Nephron progenitor cell (in vitro differentiated cells): ENCODE results near the gene ERBB4.

Experiments used
- DNase-seq: peaks from one replicate; pipeline ENCODE4 v3.0.0; 2021
- H3K27ac Mint-ChIP-seq: 2 replicates; pipeline ENCODE4 v1.8.0; 2021; ENCODE audit warnings: mild to moderate bottlenecking, moderate library complexity, mixed read lengths
- H3K27me3 Mint-ChIP-seq: 2 replicates; pipeline ENCODE4 v1.8.0; 2021; ENCODE audit warnings: mild to moderate bottlenecking, low read depth, mixed read lengths; ENCODE audit not compliant: poor library complexity
- H3K36me3 Mint-ChIP-seq: 2 replicates; pipeline ENCODE4 v1.8.0; 2021; ENCODE audit warnings: low read depth, mixed read lengths
- H3K4me1 Mint-ChIP-seq: 2 replicates; pipeline ENCODE4 v1.8.0; 2021; ENCODE audit warnings: mixed read lengths
- H3K4me3 Mint-ChIP-seq: 2 replicates; pipeline ENCODE4 v1.8.0; 2021; ENCODE audit warnings: mild to moderate bottlenecking, moderate library complexity, mixed read lengths
- H3K9me3 Mint-ChIP-seq: 2 replicates; pipeline ENCODE4 v1.8.0; 2021; ENCODE audit warnings: mild to moderate bottlenecking, moderate library complexity, mixed read lengths
- TF ChIP-seq, protein P1 (sequence below): fragments of 200-600 bp; sonication (generic); IDR thresholded peaks from 2 replicates; pipeline ENCODE4 v1.5.0; 2021; ENCODE audit warnings: antibody characterized with exemption

Gene ERBB4

GRCh38 chr2:212176151-212176550, 362.5 kb downstream of the ERBB4 start:
- peaks cover 10% of the 10 kb centered on the region for H3K9me3 Mint-ChIP-seq
- H3K27me3 Mint-ChIP-seq = no peaks in the 10 kb centered on the region
- no peaks in the 10 kb centered on the region for H3K4me1 Mint-ChIP-seq
- no peak for DNase-seq
- no peaks in the 10 kb centered on the region for H3K36me3 Mint-ChIP-seq
- no peak overlapping the region for H3K4me3 Mint-ChIP-seq
- H3K27ac Mint-ChIP-seq = no peak overlapping the region
- TF ChIP-seq, protein P1, sequence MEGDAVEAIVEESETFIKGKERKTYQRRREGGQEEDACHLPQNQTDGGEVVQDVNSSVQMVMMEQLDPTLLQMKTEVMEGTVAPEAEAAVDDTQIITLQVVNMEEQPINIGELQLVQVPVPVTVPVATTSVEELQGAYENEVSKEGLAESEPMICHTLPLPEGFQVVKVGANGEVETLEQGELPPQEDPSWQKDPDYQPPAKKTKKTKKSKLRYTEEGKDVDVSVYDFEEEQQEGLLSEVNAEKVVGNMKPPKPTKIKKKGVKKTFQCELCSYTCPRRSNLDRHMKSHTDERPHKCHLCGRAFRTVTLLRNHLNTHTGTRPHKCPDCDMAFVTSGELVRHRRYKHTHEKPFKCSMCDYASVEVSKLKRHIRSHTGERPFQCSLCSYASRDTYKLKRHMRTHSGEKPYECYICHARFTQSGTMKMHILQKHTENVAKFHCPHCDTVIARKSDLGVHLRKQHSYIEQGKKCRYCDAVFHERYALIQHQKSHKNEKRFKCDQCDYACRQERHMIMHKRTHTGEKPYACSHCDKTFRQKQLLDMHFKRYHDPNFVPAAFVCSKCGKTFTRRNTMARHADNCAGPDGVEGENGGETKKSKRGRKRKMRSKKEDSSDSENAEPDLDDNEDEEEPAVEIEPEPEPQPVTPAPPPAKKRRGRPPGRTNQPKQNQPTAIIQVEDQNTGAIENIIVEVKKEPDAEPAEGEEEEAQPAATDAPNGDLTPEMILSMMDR = no peak

- H3K9me3 Mint-ChIP-seq = peaks cover 21% of the 10 kb centered on the region
- no peak overlapping the region for H3K27ac Mint-ChIP-seq
- no peaks in the 10 kb centered on the region for H3K27me3 Mint-ChIP-seq
- TF ChIP-seq, protein P1 = no peak
- no peak overlapping the region for H3K4me3 Mint-ChIP-seq
- no peak for DNase-seq
- no peaks in the 10 kb centered on the region for H3K4me1 Mint-ChIP-seq
- no peaks in the 10 kb centered on the region for H3K36me3 Mint-ChIP-seq
Measured at GRCh38 chr2:212173756-212174510, 364.7 kb downstream of the ERBB4 start.

DNA sequence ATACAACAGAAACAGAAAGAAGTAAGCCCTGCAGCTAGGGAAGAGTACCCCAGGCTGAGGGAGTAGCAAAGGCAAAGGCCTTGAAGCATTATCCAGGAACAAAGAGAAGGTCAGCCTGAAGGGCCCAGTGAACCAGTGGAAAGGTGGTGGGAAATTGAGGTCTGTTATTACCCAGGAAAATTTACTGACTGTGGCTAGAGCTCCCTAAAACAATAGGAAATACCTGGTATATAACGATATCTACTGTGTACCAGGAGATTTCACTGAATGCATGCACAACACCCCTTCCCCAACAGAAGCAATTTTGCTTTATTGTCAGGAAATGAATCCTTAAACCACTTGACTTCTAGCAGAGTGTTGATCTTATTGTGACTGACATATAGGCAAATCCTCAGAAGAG, 365.3 kb downstream of the ERBB4 start:
- no peak for DNase-seq
- Mint-ChIP-seq H3K9me3 (peaks cover 21% of the 10 kb centered on the region), H3K4me1 (no peaks in the 10 kb centered on the region), H3K4me3 (no peak overlapping the region), H3K36me3 (no peaks in the 10 kb centered on the region), H3K27ac (no peak overlapping the region), H3K27me3 (no peaks in the 10 kb centered on the region)
- TF ChIP-seq, protein P1 = no peak

- Mint-ChIP-seq H3K27me3 (no peaks in the 10 kb centered on the region), H3K27ac (no peak overlapping the region), H3K4me3 (no peak overlapping the region), H3K4me1 (no peaks in the 10 kb centered on the region), H3K36me3 (no peaks in the 10 kb centered on the region), H3K9me3 (peaks cover 21% of the 10 kb centered on the region)
- TF ChIP-seq, protein P1 = no peak
- no peak for DNase-seq
Measured at GRCh38 chr2:212170382-212170781, 368.2 kb downstream of the ERBB4 start.

- Mint-ChIP-seq H3K4me1 (no peaks in the 10 kb centered on the region), H3K27ac (no peak overlapping the region), H3K4me3 (no peak overlapping the region), H3K27me3 (no peaks in the 10 kb centered on the region), H3K9me3 (no peaks in the 10 kb centered on the region), H3K36me3 (no peaks in the 10 kb centered on the region)
- TF ChIP-seq, protein P1 = no peak
- no peak for DNase-seq
Measured at GRCh38 chr2:212158081-212158480, 380.5 kb downstream of the ERBB4 start.

- no peaks in the 10 kb centered on the region for H3K27me3 Mint-ChIP-seq
- no peaks in the 10 kb centered on the region for H3K4me1 Mint-ChIP-seq
- H3K9me3 Mint-ChIP-seq = no peaks in the 10 kb centered on the region
- no peak overlapping the region for H3K4me3 Mint-ChIP-seq
- DNase-seq = no peak
- no peaks in the 10 kb centered on the region for H3K36me3 Mint-ChIP-seq
- TF ChIP-seq, protein P1 = no peak
- H3K27ac Mint-ChIP-seq = no peak overlapping the region
Measured at GRCh38 chr2:212157012-212157411, 381.6 kb downstream of the ERBB4 start.
